Measurements from ENCODE around the gene MAPK1. TPM values are rescaled to one million over a fixed set of nuclear protein-coding genes. Genes with fewer than 3 reads are reported as not detected.
"Not testable (repeated sequence)": the region's sequence is repeated elsewhere in the genome, so short reads cannot be mapped to it uniquely, and the experiment has no call there.

Gene MAPK1
- total RNA-seq, 1 experiment from 2014 or later, result 63.0 TPM

DNA sequence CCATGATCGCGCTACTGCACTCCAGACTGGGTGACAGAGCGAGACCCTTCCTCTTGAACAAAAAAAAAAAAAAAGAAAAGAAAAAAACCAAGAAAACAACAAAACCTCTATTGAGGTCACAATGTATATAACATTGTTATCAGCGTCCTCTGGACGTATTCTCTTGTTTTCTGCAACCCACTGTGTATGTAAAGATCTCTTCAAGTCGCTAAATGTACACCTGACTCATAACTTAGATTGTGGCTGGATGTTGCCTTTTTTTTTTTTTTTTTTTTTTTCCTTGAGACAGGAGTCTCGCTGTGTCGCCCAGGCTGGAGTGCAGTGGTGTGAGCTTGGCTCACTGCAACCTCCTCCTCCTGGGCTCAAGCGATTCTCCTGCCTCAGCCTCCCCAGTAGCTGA is 130.5 kb downstream of the MAPK1 start:
- no peaks in the 10 kb centered on the region for H3K9me3 ChIP-seq
- H3K27me3 ChIP-seq, result no peaks in the 10 kb centered on the region; the same call in 1 of the 2 replicates
- H3K36me3 ChIP-seq, result no peaks in the 10 kb centered on the region
- no peak overlapping the region for H3K4me3 ChIP-seq
- DNase-seq, result no peak

DNA sequence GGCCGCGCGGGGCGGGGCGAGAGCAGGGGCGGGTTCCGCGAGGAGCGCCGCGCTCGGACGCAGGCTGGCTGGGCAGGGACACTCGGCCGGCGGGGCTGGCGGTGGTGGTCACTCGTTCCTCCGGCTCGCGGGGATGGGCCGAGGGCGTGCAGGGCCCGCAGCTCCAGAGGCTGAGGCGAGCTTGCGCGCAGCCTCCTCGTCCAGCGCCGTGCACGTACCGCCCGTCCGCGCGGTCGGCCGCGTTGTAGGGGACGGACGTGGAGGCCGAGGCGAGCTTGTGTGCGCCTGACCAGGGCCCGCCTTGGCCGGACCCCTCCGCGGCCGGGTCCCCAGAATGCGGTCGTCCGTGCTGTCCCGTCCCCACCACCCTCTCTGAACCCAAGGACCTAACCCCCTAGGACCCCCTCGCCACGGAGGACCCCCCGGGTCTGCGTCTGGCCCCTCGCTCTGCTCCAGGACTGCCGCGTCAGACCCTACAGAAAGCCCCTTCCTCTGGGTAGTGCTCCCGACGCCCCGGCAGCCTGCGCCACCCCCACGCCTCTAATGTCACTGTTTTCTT is 131.3 kb downstream of the MAPK1 start:
- H3K36me3 ChIP-seq, result no peaks in the 10 kb centered on the region
- H3K9me3 ChIP-seq, result no peaks in the 10 kb centered on the region
- H3K4me3 ChIP-seq, result no peak overlapping the region
- no peaks in the 10 kb centered on the region; the same call in 1 of the 2 replicates for H3K27me3 ChIP-seq
- DNase-seq, result no peak

DNA sequence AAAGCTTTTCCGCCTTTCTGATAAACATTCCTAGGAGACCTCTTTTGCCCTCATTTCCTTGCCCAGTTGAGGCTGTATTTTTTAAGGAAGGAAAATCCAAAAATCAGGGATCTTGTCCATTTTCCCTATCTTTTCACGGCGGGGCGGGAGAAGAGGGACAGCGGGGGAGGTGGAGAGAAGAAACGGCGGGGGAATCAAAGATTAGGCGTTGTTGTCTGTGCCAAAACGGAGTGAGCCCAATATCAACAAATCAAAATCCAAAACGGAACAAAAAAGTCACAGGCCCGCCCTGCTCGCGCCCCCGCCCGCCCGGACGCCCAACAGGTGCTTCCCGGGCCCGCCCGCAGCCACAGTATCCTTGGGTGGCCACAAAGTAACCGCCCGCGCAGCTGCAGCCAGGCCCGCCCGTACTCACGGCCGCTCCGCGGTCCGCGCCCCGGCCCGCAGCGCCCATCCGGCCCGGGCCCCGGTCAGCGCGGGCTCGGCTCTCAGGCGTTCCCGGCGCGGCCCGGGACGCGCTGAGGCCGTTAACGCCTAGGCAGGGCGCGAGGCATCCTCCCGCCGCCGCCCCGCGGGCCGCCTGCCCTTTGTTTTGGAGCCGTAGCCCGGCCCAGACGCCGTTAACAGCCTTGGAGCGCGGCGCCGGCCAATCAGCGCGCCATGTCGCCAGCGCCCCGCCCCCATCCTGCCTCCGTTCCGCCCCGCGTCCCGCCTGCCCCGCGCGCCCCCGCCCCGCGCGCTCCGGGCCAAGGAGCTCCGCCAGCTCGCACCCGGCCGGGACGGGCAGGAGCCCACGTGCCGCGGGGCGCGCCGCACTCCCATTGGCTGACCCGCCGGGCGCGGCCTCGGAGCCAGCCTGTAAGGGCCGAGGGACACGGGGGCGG is 132.0 kb downstream of the MAPK1 start, which contains the start of gene YPEL1:
YPEL1 (minus strand) TSS at position 595 of the 884 bp plus-strand sequence. CDS start 25,050 bp downstream, outside the sequence.
- no peaks in the 10 kb centered on the region; the same call in 1 of the 2 replicates for H3K27me3 ChIP-seq
- peak; percentile 93 for DNase-seq
- H3K36me3 ChIP-seq, result no peaks in the 10 kb centered on the region
- no peaks in the 10 kb centered on the region for H3K9me3 ChIP-seq
- H3K4me3 ChIP-seq, result peak within 1 kb of the TSS; percentile 48

DNA sequence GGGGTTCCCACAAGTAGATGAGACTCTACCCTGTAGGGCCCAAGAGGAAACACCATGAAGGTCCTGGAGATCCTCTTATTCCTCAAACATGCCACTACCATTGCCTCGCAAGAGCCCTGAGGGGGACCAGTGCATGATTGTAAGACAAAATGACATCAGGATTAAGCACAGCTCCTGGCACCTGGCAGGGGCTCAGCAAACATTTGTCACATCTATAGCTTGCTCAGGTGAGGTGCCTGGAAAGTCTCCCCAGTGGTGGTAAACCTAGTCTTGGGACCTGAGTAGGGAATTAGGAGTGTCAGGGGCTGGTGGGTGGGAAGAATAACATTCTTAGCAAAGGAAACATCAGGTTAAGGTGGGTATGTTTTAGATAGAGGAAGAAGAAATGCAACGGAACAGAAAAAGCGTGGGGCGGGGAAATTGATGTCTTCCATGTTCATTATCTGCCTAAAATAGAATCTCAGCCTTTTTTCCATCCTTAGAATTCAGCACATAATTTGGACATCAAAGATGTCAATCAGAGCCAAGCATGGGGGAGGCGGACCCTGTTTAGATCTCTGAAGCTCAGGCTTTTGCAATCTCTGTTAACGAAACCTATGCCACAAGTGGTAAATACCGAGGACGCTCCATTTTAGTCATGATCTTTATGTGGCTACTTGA is 132.8 kb downstream of the MAPK1 start:
- H3K4me3 ChIP-seq, result peak overlapping the region; percentile 48
- DNase-seq, result no peak
- H3K9me3 ChIP-seq, result no peaks in the 10 kb centered on the region
- no peaks in the 10 kb centered on the region for H3K36me3 ChIP-seq
- H3K27me3 ChIP-seq, result no peaks in the 10 kb centered on the region; the same call in 1 of the 2 replicates

DNA sequence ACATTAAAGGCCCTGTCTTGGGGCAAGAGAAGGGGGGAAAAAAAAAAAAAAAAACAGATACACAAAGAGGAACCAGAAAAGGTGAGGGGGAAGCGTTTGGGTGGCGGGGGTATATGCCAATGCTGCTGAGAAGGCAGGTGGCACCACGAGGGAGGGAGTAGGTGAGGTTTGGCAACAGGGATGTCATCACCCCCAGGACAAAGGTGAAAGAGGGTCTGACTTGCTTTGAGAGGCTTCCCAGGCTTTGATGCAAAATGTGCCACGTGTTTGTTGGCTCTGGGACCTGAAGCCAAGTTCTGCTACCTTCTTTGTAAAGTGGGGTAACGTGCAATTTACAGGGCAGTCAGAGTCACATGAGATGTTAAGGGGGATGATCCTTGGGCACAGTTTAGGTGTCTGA is 135.9 kb downstream of the MAPK1 start:
- no peak for DNase-seq
- Histone ChIP-seq H3K9me3 (no peaks in the 10 kb centered on the region), H3K27me3 (no peaks in the 10 kb centered on the region; the same call in 1 of the 2 replicates), H3K4me3 (no peak overlapping the region), H3K36me3 (no peaks in the 10 kb centered on the region)

DNA sequence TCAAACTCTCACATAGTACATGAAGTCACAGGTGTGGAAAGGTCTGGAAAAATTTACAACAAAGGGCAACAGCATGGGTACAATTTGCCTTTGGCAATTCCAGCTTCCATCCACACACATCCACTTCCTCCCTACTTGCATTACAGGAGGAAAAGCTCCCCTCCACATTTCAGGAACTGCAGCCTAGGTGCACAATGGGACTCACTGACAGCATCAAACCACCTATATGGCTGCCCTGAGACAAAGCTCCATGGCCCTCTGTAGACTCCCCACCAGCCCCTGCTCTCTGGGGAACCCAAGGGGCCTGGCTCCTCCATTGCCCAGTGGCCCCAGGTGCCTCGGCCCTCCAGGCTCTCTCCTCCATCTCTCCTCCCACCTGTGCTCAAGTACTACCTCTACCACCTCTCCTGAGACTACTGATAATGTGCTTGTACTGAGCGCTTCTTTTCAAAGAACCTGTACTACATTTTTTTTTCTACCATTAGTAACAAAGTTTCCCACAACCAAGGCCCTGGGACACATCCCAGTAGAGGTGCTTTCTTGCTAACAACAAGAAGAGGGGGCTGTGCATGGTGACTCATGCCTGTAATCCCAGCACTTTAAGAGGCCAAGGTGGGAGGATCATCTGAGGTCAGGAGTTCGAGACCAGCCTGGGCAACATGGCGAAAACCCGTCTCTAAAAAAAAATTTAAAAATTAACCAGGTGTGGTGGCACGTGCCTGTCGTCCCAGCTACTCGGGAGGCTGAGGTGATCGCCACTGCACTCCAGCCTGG is 136.7 kb downstream of the MAPK1 start:
- no peak overlapping the region for H3K4me3 ChIP-seq
- DNase-seq, result no peak
- H3K9me3 ChIP-seq, result no peaks in the 10 kb centered on the region
- no peaks in the 10 kb centered on the region for H3K36me3 ChIP-seq
- H3K27me3 ChIP-seq, result no peaks in the 10 kb centered on the region; the same call in 1 of the 2 replicates

- not testable (repeated sequence) for DNase-seq, H3K4me3 ChIP-seq, H3K36me3 ChIP-seq
These were observed 138.3 kb downstream of the MAPK1 start for GRCh38 chr22:21729184-21729583.

DNA sequence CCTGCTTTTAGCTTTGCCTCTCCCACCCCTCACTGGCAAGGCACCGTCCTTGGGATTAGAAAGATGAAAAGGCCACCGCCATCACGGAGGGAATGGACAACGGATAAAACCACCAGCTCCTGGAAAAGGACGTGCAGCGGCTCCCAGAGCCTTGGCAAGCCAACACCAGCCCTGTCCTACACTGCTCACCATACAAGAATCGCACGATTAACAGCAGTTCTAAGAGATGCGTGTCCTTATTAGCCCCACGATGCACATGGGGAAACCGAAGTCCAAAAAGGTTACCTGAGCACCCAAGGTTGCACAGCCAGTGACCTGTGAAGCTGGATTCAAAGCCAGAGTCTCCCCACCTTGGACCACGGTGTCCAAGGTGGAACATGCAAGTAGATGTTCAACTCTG is 139.2 kb downstream of the MAPK1 start:
- no peaks in the 10 kb centered on the region for H3K27me3 ChIP-seq
- no peaks in the 10 kb centered on the region for H3K36me3 ChIP-seq
- no peak overlapping the region for H3K4me3 ChIP-seq
- no peaks in the 10 kb centered on the region for H3K9me3 ChIP-seq
- no peak for DNase-seq

More at GRCh38 chr22:21729184-21729583, 138.3 kb downstream of the MAPK1 start:
- not testable (repeated sequence) for H3K27me3 ChIP-seq, H3K9me3 ChIP-seq

DNA sequence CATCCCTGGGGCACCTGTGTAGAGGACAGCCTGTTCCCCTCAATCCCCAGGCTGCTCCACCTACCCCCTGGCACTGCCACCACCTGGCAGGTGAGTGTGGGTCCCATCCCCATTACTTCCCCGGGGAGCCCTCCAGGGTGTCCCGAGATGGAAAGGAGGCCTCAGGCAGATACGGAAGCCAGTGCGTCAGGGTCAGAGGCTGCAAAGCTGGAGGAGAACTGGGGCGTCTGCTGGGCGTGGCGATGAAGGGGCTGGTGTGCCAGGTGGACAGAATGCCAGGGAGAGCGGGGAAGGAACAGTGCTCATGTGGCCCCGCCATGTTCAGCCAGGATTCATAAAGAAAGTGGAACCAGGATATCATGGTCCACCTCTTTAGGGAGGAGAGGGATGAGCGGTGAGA is 139.7 kb downstream of the MAPK1 start:
- Histone ChIP-seq H3K4me3 (no peak overlapping the region), H3K27me3 (no peaks in the 10 kb centered on the region)

GRCh38 chr22:21727159-21727558 is 140.3 kb downstream of the MAPK1 start:
- no peak for DNase-seq
- H3K4me3 ChIP-seq, result no peak overlapping the region
- no peaks in the 10 kb centered on the region for H3K36me3 ChIP-seq
- H3K27me3 ChIP-seq, result no peaks in the 10 kb centered on the region
- H3K9me3 ChIP-seq, result no peaks in the 10 kb centered on the region

More for the DNA sequence above, 139.7 kb downstream of the MAPK1 start:
- H3K9me3 ChIP-seq, result no peaks in the 10 kb centered on the region
- H3K36me3 ChIP-seq, result no peaks in the 10 kb centered on the region
- DNase-seq, result no peak

GRCh38 chr22:21726650-21727049 is 140.8 kb downstream of the MAPK1 start:
- Histone ChIP-seq H3K4me3 (no peak overlapping the region), H3K36me3 (no peaks in the 10 kb centered on the region), H3K9me3 (no peaks in the 10 kb centered on the region), H3K27me3 (no peaks in the 10 kb centered on the region)
- DNase-seq, result no peak

- DNase-seq, result no peak
- H3K4me3 ChIP-seq, result no peak overlapping the region
These were observed 141.3 kb downstream of the MAPK1 start for GRCh38 chr22:21725956-21726649.

DNA sequence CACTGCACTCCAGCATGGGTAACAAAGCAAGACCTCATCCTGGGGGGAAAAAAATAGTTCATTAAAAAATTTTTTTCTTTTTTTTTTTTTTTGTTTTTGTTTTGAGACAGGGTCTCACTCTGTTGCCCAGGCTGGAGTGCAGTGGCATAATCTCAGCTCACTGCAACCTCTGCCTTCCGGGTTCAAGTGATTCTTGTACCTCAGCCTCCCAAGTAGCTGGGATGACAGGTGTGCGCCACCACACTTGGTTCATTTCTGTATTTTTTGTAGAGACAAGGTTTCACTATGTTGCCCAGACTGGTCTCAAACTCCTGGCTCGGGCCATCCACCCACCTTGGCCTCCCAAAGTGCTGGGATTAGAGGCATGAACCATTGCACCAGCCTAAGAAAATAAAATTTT is 142.9 kb downstream of the MAPK1 start:
- H3K36me3 ChIP-seq, H3K9me3 ChIP-seq, DNase-seq, H3K4me3 ChIP-seq, H3K27me3 ChIP-seq: not testable (repeated sequence)

More at GRCh38 chr22:21725956-21726649, 141.3 kb downstream of the MAPK1 start:
- Histone ChIP-seq H3K36me3 (no peaks in the 10 kb centered on the region), H3K27me3 (no peaks in the 10 kb centered on the region), H3K9me3 (no peaks in the 10 kb centered on the region)

GRCh38 chr22:21721195-21721852 is 146.1 kb downstream of the MAPK1 start:
- H3K36me3 ChIP-seq, H3K9me3 ChIP-seq, H3K4me3 ChIP-seq, DNase-seq, H3K27me3 ChIP-seq: not testable (repeated sequence)

DNA sequence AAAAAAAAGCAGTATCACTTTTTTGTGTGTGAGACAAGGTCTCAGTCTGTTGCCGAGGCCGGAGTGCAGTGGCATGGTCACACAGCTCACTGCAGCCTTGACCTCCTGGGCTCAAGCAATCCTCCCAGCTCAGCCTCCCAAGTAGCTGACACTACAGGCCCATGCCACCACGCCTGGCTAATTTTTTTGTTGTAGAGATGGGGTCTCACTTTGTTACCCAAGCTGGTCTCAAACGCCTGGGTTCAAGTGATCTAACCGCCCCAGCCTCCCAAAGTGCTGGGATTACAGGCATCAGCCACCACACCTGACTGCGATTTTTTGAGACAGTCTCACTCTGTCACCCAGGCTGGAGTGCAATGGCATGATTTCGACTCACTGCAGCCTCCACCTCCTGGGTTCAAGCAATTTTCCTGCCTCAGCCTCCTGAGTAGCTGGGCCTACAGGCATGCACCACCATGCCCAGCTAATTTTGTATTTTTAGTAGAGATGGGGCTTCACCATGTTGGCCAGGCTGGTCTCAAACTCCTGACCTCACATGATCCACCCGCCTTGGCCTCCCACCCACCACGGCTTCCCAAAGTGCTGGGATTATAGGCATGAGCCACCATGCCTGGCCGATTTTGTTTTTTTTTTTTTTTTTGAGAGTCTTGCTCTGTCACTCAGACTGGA is 147.1 kb downstream of the MAPK1 start:
- not testable (repeated sequence) for DNase-seq, H3K27me3 ChIP-seq

More for the DNA sequence above, 147.1 kb downstream of the MAPK1 start:
- H3K9me3 ChIP-seq, H3K4me3 ChIP-seq, H3K36me3 ChIP-seq: not testable (repeated sequence)

Measured in MG63 (cell line).